ENCODE data around the gene HABP4.

- TF ChIP-seq CTCF (IDR thresholded peaks at IDR 0.05; ENCODE audit: low read depth, low read length, poor library complexity, severe bottlenecking) (no peak), EZH2phosphoT487 (IDR thresholded peaks at IDR 0.05; ENCODE audit: borderline replicate concordance, low read length) (no peak)
Observed at GRCh38 chr9:96486386-96487028, 36.5 kb downstream of the HABP4 start.
